ENCODE data around the gene DOHH.
A peak's percentile ranks its signal among the peaks of the same experiment; 100 is the strongest.

The DOHH gene

GRCh38 chr19:3500429-3501101 is at the start of gene DOHH:
DOHH (minus strand) TSS chr19:3500674; CDS start chr19:3496814, 3,860 bp downstream.
- DNase-seq (ENCODE audit: low read depth) = peak; percentile 95
- peak within 1 kb of the TSS; percentile 100 for H3K4me3 ChIP-seq (ENCODE audit: low read depth, low read length)
- TF ChIP-seq CTCF (IDR thresholded peaks at IDR 0.05; ENCODE audit: control insufficient read depth, extremely low read depth, insufficient read depth) = no peak

DNA sequence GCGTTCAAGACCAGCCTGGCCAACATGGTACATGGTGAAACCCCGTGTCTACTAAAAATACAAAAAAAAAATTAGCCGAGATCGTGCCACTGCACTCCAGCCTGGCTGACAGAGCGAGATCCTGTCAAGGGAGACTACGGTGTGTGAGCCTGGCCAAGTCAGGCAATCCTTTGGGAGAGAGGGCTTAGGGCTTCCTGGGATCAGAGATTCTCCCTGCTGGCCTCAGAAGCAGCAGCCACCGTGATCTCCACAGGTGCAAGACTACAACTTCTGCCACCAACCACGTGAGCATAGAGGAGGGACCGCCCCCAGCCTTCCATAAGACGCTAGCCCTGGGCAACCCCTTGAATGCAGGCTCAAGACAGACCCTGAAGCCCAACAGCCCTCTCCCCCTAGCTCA is 49.3 kb upstream of the DOHH start:
- no peak for TF ChIP-seq CTCF (IDR thresholded peaks at IDR 0.05; ENCODE audit: control insufficient read depth, extremely low read depth, insufficient read depth)
- no peak for DNase-seq (ENCODE audit: low read depth)
- no peak overlapping the region for H3K4me3 ChIP-seq (ENCODE audit: low read depth, low read length)

GRCh38 chr19:3548606-3549005 is 48.1 kb upstream of the DOHH start:
- DNase-seq (ENCODE audit: low read depth) = no peak
- H3K4me3 ChIP-seq (ENCODE audit: low read depth, low read length) = no peak overlapping the region
- no peak for TF ChIP-seq CTCF (IDR thresholded peaks at IDR 0.05; ENCODE audit: control insufficient read depth, extremely low read depth, insufficient read depth)

DNA sequence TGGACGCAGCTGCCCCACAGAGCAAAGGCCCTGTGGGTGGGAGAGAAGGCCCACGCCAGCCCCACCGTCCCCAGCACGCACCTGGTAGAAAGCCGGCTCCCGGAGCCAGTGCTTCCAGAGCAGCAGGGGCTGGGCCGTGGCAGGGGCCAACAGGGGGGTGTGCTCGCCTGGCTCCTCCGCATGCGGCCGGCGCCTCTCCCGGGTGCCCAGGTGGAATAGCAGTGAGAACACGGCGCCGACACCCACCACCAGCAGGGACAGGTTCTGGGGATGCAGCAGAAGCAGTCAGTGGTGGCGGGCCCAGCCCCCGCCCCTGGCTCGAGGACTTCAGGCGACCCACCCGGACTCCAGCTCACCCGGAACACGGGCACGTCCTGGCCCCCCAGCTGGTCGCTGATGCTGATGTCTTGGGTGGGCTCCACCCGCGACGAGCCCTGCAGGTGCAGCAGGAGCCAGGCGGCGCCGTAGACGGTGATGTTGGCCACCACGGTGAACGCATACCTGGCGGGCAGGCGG is 47.4 kb upstream of the DOHH start:
- no peak for TF ChIP-seq CTCF (IDR thresholded peaks at IDR 0.05; ENCODE audit: control insufficient read depth, extremely low read depth, insufficient read depth)
- H3K4me3 ChIP-seq (ENCODE audit: low read depth, low read length) = no peak overlapping the region
- no peak for DNase-seq (ENCODE audit: low read depth)

DNA sequence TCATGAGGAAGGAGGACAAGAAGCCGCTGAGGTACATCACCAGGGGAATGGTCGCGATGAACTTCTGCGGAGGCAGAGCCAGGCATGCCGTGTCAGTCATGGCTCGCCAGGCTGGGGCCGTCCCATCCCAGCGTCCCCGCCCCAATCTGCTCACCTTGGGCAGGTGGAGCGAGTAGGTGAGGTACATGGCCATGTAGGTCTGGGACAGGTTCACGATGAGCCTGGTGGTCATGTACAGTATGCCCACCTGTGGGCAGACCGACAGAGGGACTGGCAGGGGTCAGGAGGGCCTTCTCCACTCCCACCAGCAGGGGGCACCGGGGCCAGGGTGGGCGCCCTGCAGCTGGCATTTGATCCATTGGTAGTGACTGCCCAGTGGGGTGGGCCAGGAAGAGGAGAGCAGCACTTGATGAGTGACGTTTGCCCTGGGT is 46.8 kb upstream of the DOHH start:
- no peak overlapping the region for H3K4me3 ChIP-seq (ENCODE audit: low read depth, low read length)
- DNase-seq (ENCODE audit: low read depth) = no peak
- peak; percentile 39 for TF ChIP-seq CTCF (IDR thresholded peaks at IDR 0.05; ENCODE audit: control insufficient read depth, extremely low read depth, insufficient read depth)

DNA sequence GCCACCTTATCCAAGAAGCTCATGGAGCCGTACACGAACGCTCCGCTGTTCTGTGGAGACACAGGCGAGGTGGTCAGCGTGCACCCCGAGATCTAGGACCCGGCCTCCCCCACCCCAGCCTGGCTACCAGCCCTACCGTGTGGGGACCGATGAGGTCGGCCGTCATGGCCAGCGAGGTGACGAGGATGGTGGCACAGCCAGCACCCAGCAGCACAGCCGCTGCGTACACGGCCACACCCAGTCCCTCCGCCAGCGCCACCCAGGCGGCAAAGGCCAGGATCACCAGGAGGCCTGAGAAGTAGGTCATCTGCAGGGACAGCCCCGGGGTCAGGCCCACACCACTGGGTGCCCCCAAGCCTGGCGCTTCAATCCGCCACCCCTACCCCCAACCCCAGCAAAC is 45.6 kb upstream of the DOHH start:
- no peak overlapping the region for H3K4me3 ChIP-seq (ENCODE audit: low read depth, low read length)
- no peak for TF ChIP-seq CTCF (IDR thresholded peaks at IDR 0.05; ENCODE audit: control insufficient read depth, extremely low read depth, insufficient read depth)
- DNase-seq (ENCODE audit: low read depth) = no peak

DNA sequence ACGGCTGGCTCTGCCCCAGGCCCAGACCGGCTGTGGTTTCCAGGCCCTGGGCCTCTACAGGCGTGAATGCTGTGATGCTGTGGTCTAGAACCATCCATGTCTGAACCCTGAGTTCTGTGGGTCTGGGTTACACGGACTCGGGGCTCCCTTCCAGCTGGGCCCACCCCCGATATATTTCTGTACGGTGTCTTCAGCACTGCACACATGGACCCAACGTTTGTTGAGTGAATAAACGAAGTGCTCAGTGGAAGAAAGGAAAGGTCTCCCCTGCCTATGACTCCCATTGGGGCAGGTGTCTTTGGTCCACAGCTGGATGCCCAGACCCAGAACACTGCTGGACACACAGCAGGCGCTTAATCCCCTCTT is 45.2 kb upstream of the DOHH start:
- no peak for TF ChIP-seq CTCF (IDR thresholded peaks at IDR 0.05; ENCODE audit: control insufficient read depth, extremely low read depth, insufficient read depth)

More for the DNA sequence above, 45.2 kb upstream of the DOHH start:
- no peak overlapping the region for H3K4me3 ChIP-seq (ENCODE audit: low read depth, low read length)
- DNase-seq (ENCODE audit: low read depth) = no peak

Data from LNCaP clone FGC (cell line).